Measurements from ENCODE around the gene EIF4A2.
A peak's percentile ranks its signal among the peaks of the same experiment; 100 is the strongest.

EIF4A2 gene

GRCh38 chr3:186760141-186760833 lies 23.1 kb upstream of the EIF4A2 start:
- no peak overlapping the region for H3K27ac Mint-ChIP-seq
- H3K36me3 Mint-ChIP-seq (ENCODE audit: low read depth), result no peaks in the 10 kb centered on the region
- H3K4me3 Mint-ChIP-seq, result no peak overlapping the region
- TF ChIP-seq CTCF (IDR thresholded peaks at IDR 0.05), result no peak
- no peaks in the 10 kb centered on the region for H3K4me1 Mint-ChIP-seq
- H3K27me3 Mint-ChIP-seq (ENCODE audit: low read depth, poor library complexity), result peaks cover 22% of the 10 kb centered on the region
- no peak for DNase-seq
- H3K9me3 Mint-ChIP-seq, result peaks cover 4% of the 10 kb centered on the region

GRCh38 chr3:186760897-186761447 lies 22.4 kb upstream of the EIF4A2 start:
- TF ChIP-seq CTCF (IDR thresholded peaks at IDR 0.05), result no peak
- no peak for DNase-seq
- Mint-ChIP-seq H3K4me1 (no peaks in the 10 kb centered on the region), H3K9me3 (peaks cover 6% of the 10 kb centered on the region), H3K27me3 (ENCODE audit: low read depth, poor library complexity) (peaks cover 22% of the 10 kb centered on the region), H3K27ac (no peak overlapping the region), H3K4me3 (no peak overlapping the region), H3K36me3 (ENCODE audit: low read depth) (no peaks in the 10 kb centered on the region)

- Mint-ChIP-seq H3K4me1 (peaks cover 10% of the 10 kb centered on the region), H3K27me3 (ENCODE audit: low read depth, poor library complexity) (peaks cover 30% of the 10 kb centered on the region)
Observed at GRCh38 chr3:186772281-186772694, 11.1 kb upstream of the EIF4A2 start.

GRCh38 chr3:186772701-186773417 lies 10.5 kb upstream of the EIF4A2 start:
- Mint-ChIP-seq H3K4me1 (peaks cover 10% of the 10 kb centered on the region), H3K27ac (peak overlapping the region; percentile 17), H3K27me3 (ENCODE audit: low read depth, poor library complexity) (peaks cover 30% of the 10 kb centered on the region), H3K4me3 (no peak overlapping the region), H3K36me3 (ENCODE audit: low read depth) (no peaks in the 10 kb centered on the region), H3K9me3 (peaks cover 5% of the 10 kb centered on the region)
- no peak for TF ChIP-seq CTCF (IDR thresholded peaks at IDR 0.05)
- no peak for DNase-seq

More at GRCh38 chr3:186772281-186772694, 11.1 kb upstream of the EIF4A2 start:
- Mint-ChIP-seq H3K36me3 (ENCODE audit: low read depth) (no peaks in the 10 kb centered on the region), H3K4me3 (no peak overlapping the region), H3K9me3 (peaks cover 5% of the 10 kb centered on the region), H3K27ac (no peak overlapping the region)
- TF ChIP-seq CTCF (IDR thresholded peaks at IDR 0.05), result no peak
- no peak for DNase-seq

- H3K9me3 Mint-ChIP-seq, result peaks cover 5% of the 10 kb centered on the region
- no peak for DNase-seq
- no peaks in the 10 kb centered on the region for H3K36me3 Mint-ChIP-seq (ENCODE audit: low read depth)
- no peak overlapping the region for H3K4me3 Mint-ChIP-seq
- peaks cover 37% of the 10 kb centered on the region for H3K27me3 Mint-ChIP-seq (ENCODE audit: low read depth, poor library complexity)
- no peak overlapping the region for H3K27ac Mint-ChIP-seq
- peaks cover 10% of the 10 kb centered on the region for H3K4me1 Mint-ChIP-seq
- no peak for TF ChIP-seq CTCF (IDR thresholded peaks at IDR 0.05)
Observed at GRCh38 chr3:186775999-186776398, 7.4 kb upstream of the EIF4A2 start.
